Measurements from ENCODE around the gene PTPA.
A peak's percentile ranks its signal among the peaks of the same experiment; 100 is the strongest.

PTPA gene

DNA sequence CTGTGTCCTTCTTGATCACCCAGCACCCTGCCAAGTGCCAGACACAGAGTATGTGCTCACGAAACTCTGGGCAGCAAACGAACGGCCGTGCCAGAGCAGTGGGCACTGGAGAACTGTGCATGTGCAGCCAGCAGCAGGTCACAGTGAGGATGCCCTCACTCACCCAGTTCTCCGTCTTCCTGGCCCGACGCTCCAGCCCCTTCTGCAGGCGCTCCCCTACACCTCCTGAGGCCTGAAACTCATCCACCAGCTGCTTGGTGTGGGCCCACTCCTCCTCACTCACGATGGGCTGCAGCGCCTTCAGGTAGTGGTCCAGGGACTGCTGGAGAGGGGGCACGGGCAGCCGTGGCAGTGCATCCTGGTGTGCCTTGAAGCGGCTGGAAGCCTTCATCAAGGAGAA lies 3.6 kb upstream of the PTPA start:
- no peak overlapping the region for H3K4me3 ChIP-seq (ENCODE audit: low read depth, low read length)
- H3K4me1 ChIP-seq (ENCODE audit: control insufficient read depth, insufficient read depth, low read length) = no peaks in the 10 kb centered on the region
- CTCF ChIA-PET = no interaction called here
- POLR2A ChIA-PET = interaction anchor here (0.5 kb wide), 1 partner anchor 16 kb away, joined by 4 read pairs; no protein-coding TSS in a partner anchor
- TF ChIP-seq ZNF280C (tag by site-specific recombination; IDR thresholded peaks at IDR 0.05) = no peak
- TF ChIP-seq ZNF138 (tag by site-specific recombination; IDR thresholded peaks at IDR 0.05; ENCODE audit: borderline replicate concordance) = no peak
- TF ChIP-seq SCRT2 (tag by site-specific recombination; IDR thresholded peaks at IDR 0.05) = no peak
- peaks cover 0 to 8% of the 10 kb centered on the region in 2 experiments; a peak in 1 of 3 replicates for H3K36me3 ChIP-seq (ENCODE audit: control insufficient read depth in 2 of 2, insufficient read depth in 1 of 2, low read length in 2 of 2)
- no peaks in the 10 kb centered on the region for H3K9me3 ChIP-seq (ENCODE audit: control insufficient read depth, insufficient read depth, low read depth, low read length)
- no peak overlapping the region for H3K27ac ChIP-seq (ENCODE audit: extremely low read depth, low read depth, low read length)

- Histone ChIP-seq H3K4me1 (ENCODE audit: control insufficient read depth, insufficient read depth, low read length) (no peaks in the 10 kb centered on the region), H3K27ac (ENCODE audit: extremely low read depth, low read depth, low read length) (no peak overlapping the region), H3K4me3 (ENCODE audit: low read depth, low read length) (no peak overlapping the region), H3K36me3 (ENCODE audit: control insufficient read depth in 2 of 2, insufficient read depth in 1 of 2, low read length in 2 of 2) (peaks cover 0 to 8% of the 10 kb centered on the region in 2 experiments; a peak in 2 of 3 replicates), H3K9me3 (ENCODE audit: control insufficient read depth, insufficient read depth, low read depth, low read length) (no peaks in the 10 kb centered on the region)
- ChIA-PET POLR2A (interaction anchor here (0.5 kb wide), 1 partner anchor 16 kb away, joined by 4 read pairs; no protein-coding TSS in a partner anchor), CTCF (interaction anchor here (0.6 to 2.1 kb wide), 3 partner anchors 11 to 640 kb away, joined by 3 to 6 read pairs (median 5); no protein-coding TSS in a partner anchor)
- TF ChIP-seq ZNF350 (tag by site-specific recombination; IDR thresholded peaks at IDR 0.05) (no peak), SCRT2 (tag by site-specific recombination; IDR thresholded peaks at IDR 0.05) (peak; percentile 47)
Measured at GRCh38 chr9:129108083-129108804, 3.0 kb upstream of the PTPA start.

DNA sequence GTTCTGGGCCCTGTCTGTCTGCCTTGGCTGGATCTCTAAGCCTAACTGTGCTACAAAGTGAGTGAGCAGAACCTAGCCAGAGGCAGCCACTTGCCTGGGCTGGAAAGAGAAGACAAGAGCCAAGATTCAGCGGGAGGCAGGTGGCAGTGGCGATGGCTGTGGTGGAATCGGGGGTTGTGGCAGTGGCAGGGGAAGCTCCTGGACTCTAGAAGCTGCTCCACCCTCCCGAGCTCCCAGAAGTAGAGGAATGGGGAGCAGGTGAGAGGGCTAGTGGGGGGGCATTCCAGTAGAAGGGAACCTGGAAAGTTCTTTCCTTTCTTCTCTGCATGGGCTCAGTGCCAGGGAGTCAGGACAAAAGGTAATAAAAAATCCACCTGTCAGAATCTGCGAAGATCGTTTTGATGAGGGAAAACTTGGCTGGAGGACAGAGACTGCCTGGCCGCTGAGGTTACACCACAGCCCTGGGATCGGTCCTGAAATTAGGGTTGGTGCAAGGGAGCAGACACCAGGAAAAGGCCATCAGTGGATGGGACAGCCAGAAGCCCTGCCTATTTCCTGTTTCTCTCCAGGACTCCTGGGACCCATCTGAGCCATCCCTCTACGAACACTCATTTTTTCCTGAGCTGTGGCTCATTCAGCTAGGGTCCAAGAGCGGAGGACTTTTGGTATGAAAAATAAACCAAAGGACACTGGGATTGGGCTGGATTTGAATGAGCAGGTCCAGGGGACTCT lies 2.2 kb upstream of the PTPA start:
- Histone ChIP-seq H3K9me3 (ENCODE audit: control insufficient read depth, insufficient read depth, low read depth, low read length) (no peaks in the 10 kb centered on the region), H3K36me3 (ENCODE audit: control insufficient read depth in 2 of 2, insufficient read depth in 1 of 2, low read length in 2 of 2) (peaks cover 0 to 8% of the 10 kb centered on the region in 2 experiments; a peak in 2 of 3 replicates), H3K27ac (ENCODE audit: extremely low read depth, low read depth, low read length) (no peak overlapping the region), H3K4me3 (ENCODE audit: low read depth, low read length) (no peak overlapping the region), H3K4me1 (ENCODE audit: control insufficient read depth, insufficient read depth, low read length) (peaks cover 4% of the 10 kb centered on the region; the same call in 1 of the 2 replicates)
- TF ChIP-seq, protein P1, sequence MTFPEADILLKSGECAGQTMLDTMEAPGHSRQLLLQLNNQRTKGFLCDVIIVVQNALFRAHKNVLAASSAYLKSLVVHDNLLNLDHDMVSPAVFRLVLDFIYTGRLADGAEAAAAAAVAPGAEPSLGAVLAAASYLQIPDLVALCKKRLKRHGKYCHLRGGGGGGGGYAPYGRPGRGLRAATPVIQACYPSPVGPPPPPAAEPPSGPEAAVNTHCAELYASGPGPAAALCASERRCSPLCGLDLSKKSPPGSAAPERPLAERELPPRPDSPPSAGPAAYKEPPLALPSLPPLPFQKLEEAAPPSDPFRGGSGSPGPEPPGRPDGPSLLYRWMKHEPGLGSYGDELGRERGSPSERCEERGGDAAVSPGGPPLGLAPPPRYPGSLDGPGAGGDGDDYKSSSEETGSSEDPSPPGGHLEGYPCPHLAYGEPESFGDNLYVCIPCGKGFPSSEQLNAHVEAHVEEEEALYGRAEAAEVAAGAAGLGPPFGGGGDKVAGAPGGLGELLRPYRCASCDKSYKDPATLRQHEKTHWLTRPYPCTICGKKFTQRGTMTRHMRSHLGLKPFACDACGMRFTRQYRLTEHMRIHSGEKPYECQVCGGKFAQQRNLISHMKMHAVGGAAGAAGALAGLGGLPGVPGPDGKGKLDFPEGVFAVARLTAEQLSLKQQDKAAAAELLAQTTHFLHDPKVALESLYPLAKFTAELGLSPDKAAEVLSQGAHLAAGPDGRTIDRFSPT (tag by site-specific recombination; IDR thresholded peaks at IDR 0.05) = 0 out of 2 replicates have a peak, but pooled peaks have one; percentile 21
- TF ChIP-seq GLIS1 (tag by site-specific recombination; IDR thresholded peaks at IDR 0.05) (peak; percentile 9; the same call in 1 of the 2 replicates), ZNF221 (tag by site-specific recombination; IDR thresholded peaks at IDR 0.05; ENCODE audit: borderline replicate concordance) (no peak), ZNF121 (tag by site-specific recombination; IDR thresholded peaks at IDR 0.05) (no peak), SCRT1 (tag by site-specific recombination; IDR thresholded peaks at IDR 0.05; ENCODE audit: borderline replicate concordance) (0 out of 2 replicates have a peak, but pooled peaks have one; percentile 35), ZBTB17 (tag by site-specific recombination; IDR thresholded peaks at IDR 0.05) (peak; percentile 41; the same call in 1 of the 2 replicates), SCRT2 (tag by site-specific recombination; IDR thresholded peaks at IDR 0.05) (peak; percentile 92), IKZF3 (tag by site-specific recombination; IDR thresholded peaks at IDR 0.05) (0 out of 2 replicates have a peak, but pooled peaks have one; percentile 12)
- ChIA-PET POLR2A (interaction anchor here (1.1 to 3.7 kb wide), 2 partner anchors 13 to 28 kb away, joined by 4 to 23 read pairs; partner anchors contain the start of gene DOLPP1), CTCF (interaction anchor here (0.6 to 2.1 kb wide), 3 partner anchors 11 to 641 kb away, joined by 3 to 6 read pairs (median 5); no protein-coding TSS in a partner anchor)

Data from HEK293 (cell line).